Epithelial cell of prostate (primary cell): ENCODE data around the gene FBP2.

Source experiments
- DNase-seq: peaks from one replicate; pipeline ENCODE4 v3.0.0-alpha.2; 2011; ENCODE audit warnings: low read depth, low spot score
- H3K27ac ChIP-seq: fragments of 450-650 bp; 2 replicates; pipeline ENCODE4 v1.5.1; 2017; ENCODE audit warnings: mild to moderate bottlenecking

The FBP2 gene

GRCh38 chr9:94511134-94511954, 82.3 kb downstream of the FBP2 start:
- no peak for DNase-seq
- H3K27ac ChIP-seq: no peak overlapping the region
